Panc1 (cell line): Measurements from ENCODE around the gene C6. TPM values are rescaled to one million over a fixed set of nuclear protein-coding genes. Genes with fewer than 3 reads are reported as not detected.

ENCODE experiments used
- ATAC-seq: fragments of 200-7000 bp; cut with Tn5 transposase; 2 replicates; pipeline ENCODE4 v1.9.1; 2020; ENCODE audit warnings: mild to moderate bottlenecking, moderate library complexity
- BruUV-seq: library from RNA; stranded (reverse); fragments of 400-500 nt; replicated peaks from 2 replicates; lab custom pipeline; 2021; lab: Mats Ljungman, UMichigan
- CTCF ChIA-PET: fragments of 300-600 bp; sonication (Branson Sonifier 250); formaldehyde crosslinking; loops from one replicate; lab custom pipeline; 2022; ENCODE audit warnings: antibody characterized with exemption; lab: Charles Lee
- POLR2A ChIA-PET: fragments of 300-600 bp; sonication (Branson Sonifier 250); formaldehyde crosslinking; loops from one replicate; lab custom pipeline; 2022; ENCODE audit warnings: antibody characterized with exemption; lab: Charles Lee
- DNase-seq: peaks from one replicate; pipeline ENCODE4 v3.0.0-alpha.2; 2010; ENCODE audit warnings: low read depth, low spot score
- H3K27ac ChIP-seq: 2 replicates; pipeline ENCODE4 v1.5.1; 2011; ENCODE audit warnings: mild to moderate bottlenecking, low read length, inconsistent platforms
- H3K27me3 ChIP-seq: fragments of 200-500 bp; sonication (Bioruptor generic); 2 replicates; pipeline ENCODE4 v1.6.0; 2014; ENCODE audit warnings: low read length, inconsistent platforms; ENCODE audit not compliant: control insufficient read depth, insufficient read depth
- H3K36me3 ChIP-seq: fragments of 200-500 bp; sonication (Bioruptor generic); 2 replicates; pipeline ENCODE4 v1.5.1; 2014; ENCODE audit warnings: inconsistent platforms, mild to moderate bottlenecking, low read length, moderate library complexity; ENCODE audit not compliant: control insufficient read depth, insufficient read depth
- H3K4me1 ChIP-seq: 2 replicates; pipeline ENCODE4 v1.5.1; 2011; ENCODE audit warnings: inconsistent platforms, mild to moderate bottlenecking, low read length, moderate library complexity; ENCODE audit not compliant: control insufficient read depth, insufficient read depth
- H3K4me3 ChIP-seq, 2 experiments: 2 replicates each; pipeline ENCODE4 v1.5.1; 2011 to 2012; ENCODE audit warnings: low read depth in 2 of 2, low read length in 2 of 2, mild to moderate bottlenecking in 2 of 2, inconsistent platforms in 1 of 2, moderate library complexity in 1 of 2
- H3K9me3 ChIP-seq: fragments of 200-500 bp; sonication (Bioruptor generic); 2 replicates; pipeline ENCODE4 v1.5.1; 2014; ENCODE audit warnings: low read depth, mild to moderate bottlenecking, inconsistent platforms, low read length, moderate library complexity; ENCODE audit not compliant: control insufficient read depth, insufficient read depth
- POLR2AphosphoS5 ChIP-seq: IDR thresholded peaks from 2 replicates; pipeline ENCODE4 v1.6.1; 2012; ENCODE audit warnings: mild to moderate bottlenecking, low read depth, low read length, moderate library complexity
- SIN3A ChIP-seq: IDR thresholded peaks from 2 replicates; pipeline ENCODE4 v1.6.1; 2012; ENCODE audit warnings: low read depth, mild to moderate bottlenecking, low read length, moderate library complexity, borderline replicate concordance; ENCODE audit not compliant: insufficient read depth
- TCF7L2 ChIP-seq: IDR thresholded peaks from 2 replicates; pipeline ENCODE4 v1.6.1; 2011; ENCODE audit warnings: mild to moderate bottlenecking, low read depth, low read length, inconsistent platforms
- in situ Hi-C: cut with HindIII; loops from 2 replicates; pipeline ENCODE4 v1.10.0; 2016; ENCODE audit warnings: low sequenced_read_pairs, low pct_unique_long_range_greater_than_20kb
- intact Hi-C: fragments of 100-400 bp; cut with micrococcal nuclease; formaldehyde crosslinking; loops from one replicate; pipeline ENCODE4 v1.10.0; 2022; ENCODE audit not compliant: unreplicated experiment
- total RNA-seq: library from RNA; stranded (reverse); gene quantifications from one replicate; pipeline ENCODE4 v1.2.1, GENCODE V29; 2021; ENCODE audit not compliant: unreplicated experiment
- TF ChIP-seq, protein P1 (sequence below): fragments of 450-650 bp; IDR thresholded peaks from 2 replicates; pipeline ENCODE4 v1.5.1; 2017; ENCODE audit warnings: mild to moderate bottlenecking
- TF ChIP-seq, protein P2 (sequence below), 2 experiments: IDR thresholded peaks; 2 replicates each; pipeline ENCODE4 v1.6.1; 2011 to 2012; ENCODE audit warnings: low read depth in 2 of 2, control low read depth in 1 of 2, low read length in 1 of 2, mild to moderate bottlenecking in 1 of 2, moderate library complexity in 1 of 2; ENCODE audit not compliant: insufficient read depth in 1 of 2

C6 gene
- total RNA-seq, 1 experiment from 2014 or later: 0.13 TPM

DNA sequence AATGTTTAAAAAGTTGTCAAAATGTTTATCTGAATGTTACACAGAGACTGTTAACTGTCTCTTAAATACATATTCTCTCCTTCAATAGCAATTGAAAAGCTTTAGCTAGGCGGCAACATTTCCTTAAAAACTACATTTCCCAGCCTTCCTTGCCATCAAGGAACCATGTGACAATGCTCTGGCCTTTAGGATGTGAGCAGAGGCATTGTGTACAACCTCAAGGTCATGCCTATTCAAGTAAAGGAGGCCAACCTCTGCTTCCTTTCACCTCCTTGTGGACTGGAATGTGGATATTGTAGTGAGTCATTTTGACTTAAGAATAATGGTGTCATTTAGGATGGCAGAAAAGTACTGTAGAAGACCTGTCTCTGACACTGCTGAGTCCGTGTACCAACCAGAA, 118.5 kb downstream of the C6 start:
- no peak for ATAC-seq
- no peak for DNase-seq
- H3K36me3 ChIP-seq: no peaks in the 10 kb centered on the region
- TF ChIP-seq SIN3A (no peak), TCF7L2 (no peak), POLR2AphosphoS5 (no peak)
- TF ChIP-seq, protein P1, sequence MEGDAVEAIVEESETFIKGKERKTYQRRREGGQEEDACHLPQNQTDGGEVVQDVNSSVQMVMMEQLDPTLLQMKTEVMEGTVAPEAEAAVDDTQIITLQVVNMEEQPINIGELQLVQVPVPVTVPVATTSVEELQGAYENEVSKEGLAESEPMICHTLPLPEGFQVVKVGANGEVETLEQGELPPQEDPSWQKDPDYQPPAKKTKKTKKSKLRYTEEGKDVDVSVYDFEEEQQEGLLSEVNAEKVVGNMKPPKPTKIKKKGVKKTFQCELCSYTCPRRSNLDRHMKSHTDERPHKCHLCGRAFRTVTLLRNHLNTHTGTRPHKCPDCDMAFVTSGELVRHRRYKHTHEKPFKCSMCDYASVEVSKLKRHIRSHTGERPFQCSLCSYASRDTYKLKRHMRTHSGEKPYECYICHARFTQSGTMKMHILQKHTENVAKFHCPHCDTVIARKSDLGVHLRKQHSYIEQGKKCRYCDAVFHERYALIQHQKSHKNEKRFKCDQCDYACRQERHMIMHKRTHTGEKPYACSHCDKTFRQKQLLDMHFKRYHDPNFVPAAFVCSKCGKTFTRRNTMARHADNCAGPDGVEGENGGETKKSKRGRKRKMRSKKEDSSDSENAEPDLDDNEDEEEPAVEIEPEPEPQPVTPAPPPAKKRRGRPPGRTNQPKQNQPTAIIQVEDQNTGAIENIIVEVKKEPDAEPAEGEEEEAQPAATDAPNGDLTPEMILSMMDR: no peak
- TF ChIP-seq, protein P2, sequence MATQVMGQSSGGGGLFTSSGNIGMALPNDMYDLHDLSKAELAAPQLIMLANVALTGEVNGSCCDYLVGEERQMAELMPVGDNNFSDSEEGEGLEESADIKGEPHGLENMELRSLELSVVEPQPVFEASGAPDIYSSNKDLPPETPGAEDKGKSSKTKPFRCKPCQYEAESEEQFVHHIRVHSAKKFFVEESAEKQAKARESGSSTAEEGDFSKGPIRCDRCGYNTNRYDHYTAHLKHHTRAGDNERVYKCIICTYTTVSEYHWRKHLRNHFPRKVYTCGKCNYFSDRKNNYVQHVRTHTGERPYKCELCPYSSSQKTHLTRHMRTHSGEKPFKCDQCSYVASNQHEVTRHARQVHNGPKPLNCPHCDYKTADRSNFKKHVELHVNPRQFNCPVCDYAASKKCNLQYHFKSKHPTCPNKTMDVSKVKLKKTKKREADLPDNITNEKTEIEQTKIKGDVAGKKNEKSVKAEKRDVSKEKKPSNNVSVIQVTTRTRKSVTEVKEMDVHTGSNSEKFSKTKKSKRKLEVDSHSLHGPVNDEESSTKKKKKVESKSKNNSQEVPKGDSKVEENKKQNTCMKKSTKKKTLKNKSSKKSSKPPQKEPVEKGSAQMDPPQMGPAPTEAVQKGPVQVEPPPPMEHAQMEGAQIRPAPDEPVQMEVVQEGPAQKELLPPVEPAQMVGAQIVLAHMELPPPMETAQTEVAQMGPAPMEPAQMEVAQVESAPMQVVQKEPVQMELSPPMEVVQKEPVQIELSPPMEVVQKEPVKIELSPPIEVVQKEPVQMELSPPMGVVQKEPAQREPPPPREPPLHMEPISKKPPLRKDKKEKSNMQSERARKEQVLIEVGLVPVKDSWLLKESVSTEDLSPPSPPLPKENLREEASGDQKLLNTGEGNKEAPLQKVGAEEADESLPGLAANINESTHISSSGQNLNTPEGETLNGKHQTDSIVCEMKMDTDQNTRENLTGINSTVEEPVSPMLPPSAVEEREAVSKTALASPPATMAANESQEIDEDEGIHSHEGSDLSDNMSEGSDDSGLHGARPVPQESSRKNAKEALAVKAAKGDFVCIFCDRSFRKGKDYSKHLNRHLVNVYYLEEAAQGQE (IDR thresholded peaks at IDR 0.05; ENCODE audit: insufficient read depth in 1 of 2, low read depth in 2 of 2, low read length in 1 of 2): no peak
- H3K4me3 ChIP-seq: no peak overlapping the region
- intact Hi-C loops: no loop called here
- no peaks in the 10 kb centered on the region for H3K9me3 ChIP-seq
- H3K4me1 ChIP-seq: no peaks in the 10 kb centered on the region
- BruUV-seq: no TSS peak
- no peaks in the 10 kb centered on the region for H3K27me3 ChIP-seq
- ChIA-PET CTCF (no interaction called here), POLR2A (no interaction called here)
- in situ Hi-C loops: no loop called here
- no peak overlapping the region for H3K27ac ChIP-seq

DNA sequence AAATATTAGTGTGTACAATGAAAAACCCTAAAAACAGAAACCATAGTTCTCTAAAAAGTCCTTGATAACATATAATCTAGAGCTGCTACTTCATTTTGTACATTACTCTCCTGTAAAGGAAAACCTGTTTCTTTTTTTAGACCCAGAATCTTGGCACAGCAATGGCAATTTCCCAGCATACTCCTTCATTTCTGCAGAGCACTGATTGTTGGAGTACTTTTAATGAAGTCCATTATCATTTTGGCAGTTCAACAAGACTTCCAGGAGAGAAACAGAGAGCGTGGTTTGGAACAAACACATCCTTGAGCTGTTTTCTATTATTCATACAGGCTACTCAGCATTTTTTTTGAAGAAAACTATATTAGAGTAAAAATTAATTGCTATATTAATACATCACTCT, 119.5 kb downstream of the C6 start:
- Histone ChIP-seq H3K4me3 (no peak overlapping the region), H3K36me3 (no peaks in the 10 kb centered on the region), H3K27ac (no peak overlapping the region), H3K9me3 (no peaks in the 10 kb centered on the region), H3K27me3 (no peaks in the 10 kb centered on the region), H3K4me1 (no peaks in the 10 kb centered on the region)
- BruUV-seq: no TSS peak
- DNase-seq (no peak), ATAC-seq (no peak)
- ChIA-PET CTCF (no interaction called here), POLR2A (no interaction called here)
- in situ Hi-C loops: no loop called here
- TF ChIP-seq, protein P1: no peak
- TF ChIP-seq POLR2AphosphoS5 (no peak), SIN3A (no peak), TCF7L2 (no peak)
- TF ChIP-seq, protein P2 (IDR thresholded peaks at IDR 0.05; ENCODE audit: insufficient read depth in 1 of 2, low read depth in 2 of 2, low read length in 1 of 2): no peak
- intact Hi-C loops: no loop called here

Other genes starting within 250 kb of the C6 start
- gene MROH2B, start 142.2 kb downstream of the C6 start, total RNA-seq: not detected